HG03095 (cell line): ENCODE measurements around the gene COX10.
"Not testable (repeated sequence)": the region's sequence is repeated elsewhere in the genome, so short reads cannot be mapped to it uniquely, and the experiment has no call there.

ENCODE experiments used
- ATAC-seq: cut with Tn5 transposase; IDR thresholded peaks from one replicate; pipeline ENCODE4 v1.9.1; 2021; ENCODE audit warnings: moderate library complexity; ENCODE audit not compliant: unreplicated experiment

Gene COX10

GRCh38 chr17:14168582-14168981 is 99.3 kb downstream of the COX10 start:
- no peak for ATAC-seq

GRCh38 chr17:14169287-14169686 is 100.0 kb downstream of the COX10 start:
- no peak for ATAC-seq

- no peak for ATAC-seq
Observed at GRCh38 chr17:14169901-14170300, 100.6 kb downstream of the COX10 start.

GRCh38 chr17:14176989-14177388 is 107.7 kb downstream of the COX10 start:
- ATAC-seq: not testable (repeated sequence)

GRCh38 chr17:14177801-14178200 is 108.5 kb downstream of the COX10 start:
- not testable (repeated sequence) for ATAC-seq

GRCh38 chr17:14179951-14180350 is 110.6 kb downstream of the COX10 start:
- ATAC-seq: not testable (repeated sequence)

- not testable (repeated sequence) for ATAC-seq
Observed at GRCh38 chr17:14182084-14182483, 112.8 kb downstream of the COX10 start.

- ATAC-seq: not testable (repeated sequence)
Observed at GRCh38 chr17:14184536-14184935, 115.2 kb downstream of the COX10 start.

GRCh38 chr17:14186443-14186842 is 117.1 kb downstream of the COX10 start:
- not testable (repeated sequence) for ATAC-seq

GRCh38 chr17:14190774-14191173 is 121.5 kb downstream of the COX10 start:
- ATAC-seq: not testable (repeated sequence)

- not testable (repeated sequence) for ATAC-seq
Observed at GRCh38 chr17:14191469-14191868, 122.2 kb downstream of the COX10 start.

GRCh38 chr17:14192039-14192438 is 122.7 kb downstream of the COX10 start:
- ATAC-seq: not testable (repeated sequence)

- not testable (repeated sequence) for ATAC-seq
Observed at GRCh38 chr17:14192636-14193344, 123.5 kb downstream of the COX10 start.

- ATAC-seq: no peak
Observed at GRCh38 chr17:14196377-14196997, 127.2 kb downstream of the COX10 start.

- no peak for ATAC-seq
Observed at GRCh38 chr17:14197057-14197456, 127.8 kb downstream of the COX10 start.

GRCh38 chr17:14197586-14197985 is 128.3 kb downstream of the COX10 start:
- no peak for ATAC-seq

GRCh38 chr17:14198013-14198412 is 128.7 kb downstream of the COX10 start:
- no peak for ATAC-seq

GRCh38 chr17:14198575-14198974 is 129.3 kb downstream of the COX10 start:
- ATAC-seq: no peak

GRCh38 chr17:14199601-14200000 is 130.3 kb downstream of the COX10 start:
- ATAC-seq: no peak

GRCh38 chr17:14200354-14200753 is 131.1 kb downstream of the COX10 start:
- no peak for ATAC-seq

GRCh38 chr17:14201021-14201987 is 132.0 kb downstream of the COX10 start:
- ATAC-seq: no peak
